DOHH2 (cell line): Measurements from ENCODE around the gene EXOC7.

Source experiments
- H3F3A ChIP-seq: fragments of 200-600 bp; sonication (generic), shearing (Covaris generic); 2 replicates; pipeline ENCODE4 v1.6.0; 2016; ENCODE audit warnings: antibody characterized with exemption, mild to moderate bottlenecking; ENCODE audit not compliant: control insufficient read depth, insufficient read depth
- H3K27ac ChIP-seq: fragments of 200-600 bp; sonication (generic); 2 replicates; pipeline ENCODE4 v1.5.1; 2014; ENCODE audit warnings: low read depth, mild to moderate bottlenecking, low read length, moderate library complexity
- H3K27me3 ChIP-seq: fragments of 200-600 bp; sonication (generic); 2 replicates; pipeline ENCODE4 v1.6.1; 2014; ENCODE audit warnings: mild to moderate bottlenecking, low read length, mixed read lengths; ENCODE audit not compliant: control insufficient read depth
- H3K36me3 ChIP-seq: fragments of 200-600 bp; sonication (generic); 2 replicates; pipeline ENCODE4 v1.6.1; 2014; ENCODE audit warnings: mild to moderate bottlenecking, low read length, moderate library complexity, mixed read lengths; ENCODE audit not compliant: control insufficient read depth
- H3K4me1 ChIP-seq: fragments of 200-600 bp; sonication (generic); 2 replicates; pipeline ENCODE4 v1.6.1; 2014; ENCODE audit warnings: mild to moderate bottlenecking, low read length, mixed read lengths; ENCODE audit not compliant: control insufficient read depth
- H3K4me2 ChIP-seq: fragments of 200-600 bp; sonication (generic); 2 replicates; pipeline ENCODE4 v1.6.0; 2014; ENCODE audit warnings: mild to moderate bottlenecking, low read length, moderate library complexity
- H3K4me3 ChIP-seq: fragments of 200-600 bp; sonication (generic); 2 replicates; pipeline ENCODE4 v1.5.1; 2014; ENCODE audit warnings: mild to moderate bottlenecking, low read length, mixed read lengths
- H3K79me2 ChIP-seq: fragments of 200-600 bp; sonication (generic); 2 replicates; pipeline ENCODE4 v1.6.1; 2014; ENCODE audit warnings: mild to moderate bottlenecking, low read length, mixed read lengths; ENCODE audit not compliant: control insufficient read depth
- H3K9me2 ChIP-seq: fragments of 200-600 bp; sonication (generic); replicated peaks from 2 replicates; pipeline ENCODE4 v1.6.1; 2014; ENCODE audit warnings: mild to moderate bottlenecking, low read length, mixed read lengths; ENCODE audit not compliant: control insufficient read depth
- H3K9me3 ChIP-seq: fragments of 200-600 bp; sonication (generic); 2 replicates; pipeline ENCODE4 v1.6.1; 2014; ENCODE audit warnings: antibody characterized with exemption, low read length, mixed read lengths; ENCODE audit not compliant: control insufficient read depth, insufficient read depth
- H4K20me1 ChIP-seq: fragments of 200-600 bp; sonication (generic); 2 replicates; pipeline ENCODE4 v1.6.0; 2014; ENCODE audit warnings: low read depth, mild to moderate bottlenecking, antibody characterized with exemption, low read length, moderate library complexity; ENCODE audit not compliant: control insufficient read depth, insufficient read depth
- CTCF ChIP-seq: fragments of 200-600 bp; sonication (generic); IDR thresholded peaks from one replicate; pipeline ENCODE4 v1.5.1; 2014; ENCODE audit warnings: antibody characterized with exemption, mild to moderate bottlenecking, low read depth, low read length; ENCODE audit not compliant: poor library complexity, severe bottlenecking
- EZH2phosphoT487 ChIP-seq: fragments of 200-600 bp; sonication (generic); IDR thresholded peaks from 2 replicates; pipeline ENCODE4 v1.6.1; 2017; ENCODE audit warnings: borderline replicate concordance, mild to moderate bottlenecking, antibody characterized with exemption, low read length, moderate library complexity, mixed read lengths

EXOC7 gene

GRCh38 chr17:76085731-76086366 is 17.7 kb downstream of the EXOC7 start:
- Histone ChIP-seq H3K36me3 (peaks cover 36% of the 10 kb centered on the region), H3K4me1 (no peaks in the 10 kb centered on the region), H3K9me3 (no peaks in the 10 kb centered on the region), H3K4me3 (no peak overlapping the region), H3K27me3 (no peaks in the 10 kb centered on the region), H3K4me2 (no peak overlapping the region), H3K79me2 (no peaks in the 10 kb centered on the region), H3K9me2 (no peaks in the 10 kb centered on the region), H3F3A (no peaks in the 10 kb centered on the region), H4K20me1 (no peaks in the 10 kb centered on the region), H3K27ac (no peak overlapping the region)
- TF ChIP-seq CTCF (no peak), EZH2phosphoT487 (no peak)

GRCh38 chr17:76085066-76085730 is 18.4 kb downstream of the EXOC7 start:
- no peak overlapping the region for H3K4me2 ChIP-seq
- no peaks in the 10 kb centered on the region for H3K79me2 ChIP-seq
- no peaks in the 10 kb centered on the region for H3K9me3 ChIP-seq
- no peaks in the 10 kb centered on the region for H3K4me1 ChIP-seq
- H4K20me1 ChIP-seq = no peaks in the 10 kb centered on the region
- no peak overlapping the region for H3K4me3 ChIP-seq
- H3K27ac ChIP-seq = no peak overlapping the region
- no peaks in the 10 kb centered on the region for H3K9me2 ChIP-seq
- peaks cover 34% of the 10 kb centered on the region for H3K36me3 ChIP-seq
- TF ChIP-seq EZH2phosphoT487 (no peak), CTCF (no peak)
- H3F3A ChIP-seq = no peaks in the 10 kb centered on the region
- H3K27me3 ChIP-seq = no peaks in the 10 kb centered on the region

GRCh38 chr17:76083536-76084182 is 19.9 kb downstream of the EXOC7 start:
- TF ChIP-seq EZH2phosphoT487 (no peak), CTCF (no peak)
- peaks cover 24% of the 10 kb centered on the region for H3K36me3 ChIP-seq
- H3K4me1 ChIP-seq = no peaks in the 10 kb centered on the region
- no peak overlapping the region for H3K4me2 ChIP-seq
- H3K4me3 ChIP-seq = no peak overlapping the region
- H3K79me2 ChIP-seq = no peaks in the 10 kb centered on the region
- H3K27ac ChIP-seq = no peak overlapping the region
- H3K9me2 ChIP-seq = no peaks in the 10 kb centered on the region
- no peaks in the 10 kb centered on the region for H3K9me3 ChIP-seq
- no peaks in the 10 kb centered on the region for H4K20me1 ChIP-seq
- no peaks in the 10 kb centered on the region for H3F3A ChIP-seq
- H3K27me3 ChIP-seq = peaks cover 6% of the 10 kb centered on the region; the same call in 1 of the 2 replicates
